ENCODE data around the gene ZNF699.
"Not testable (repeated sequence)": the region's sequence is repeated elsewhere in the genome, so short reads cannot be mapped to it uniquely, and the experiment has no call there.

Gene ZNF699
- 4.2 to 22.7 (median 12.9) reads per million in 18 experiments for total RNA-seq

- peak; percentile 99 for DNase-seq
These were observed at the start of gene ZNF699 for GRCh38 chr19:9309139-9309973. ZNF699 (minus strand) TSS chr19:9309838; CDS start chr19:9305119, 4,719 bp downstream.

- DNase-seq, result no peak
These were observed 45.0 kb upstream of the ZNF699 start for GRCh38 chr19:9354651-9355050.

DNA sequence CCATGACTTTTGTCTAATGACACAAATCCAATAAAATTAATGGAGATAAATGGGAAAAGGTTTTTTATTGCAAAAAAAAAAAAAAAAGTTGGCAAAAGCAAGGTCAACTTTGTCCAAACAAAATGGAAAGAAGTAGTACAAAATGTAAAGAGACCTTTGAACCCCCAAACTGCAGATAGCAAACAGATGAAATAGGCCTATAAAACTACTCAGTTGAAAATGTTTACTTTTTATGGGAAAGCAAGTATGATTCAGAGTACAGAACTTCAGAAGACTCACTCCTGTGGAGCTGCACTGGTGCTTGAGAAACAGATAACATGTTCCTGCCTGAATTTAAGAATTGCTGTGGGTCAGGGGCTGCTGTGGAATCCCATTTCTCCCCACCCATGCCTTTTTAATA lies 43.4 kb upstream of the ZNF699 start:
- DNase-seq, result no peak

DNA sequence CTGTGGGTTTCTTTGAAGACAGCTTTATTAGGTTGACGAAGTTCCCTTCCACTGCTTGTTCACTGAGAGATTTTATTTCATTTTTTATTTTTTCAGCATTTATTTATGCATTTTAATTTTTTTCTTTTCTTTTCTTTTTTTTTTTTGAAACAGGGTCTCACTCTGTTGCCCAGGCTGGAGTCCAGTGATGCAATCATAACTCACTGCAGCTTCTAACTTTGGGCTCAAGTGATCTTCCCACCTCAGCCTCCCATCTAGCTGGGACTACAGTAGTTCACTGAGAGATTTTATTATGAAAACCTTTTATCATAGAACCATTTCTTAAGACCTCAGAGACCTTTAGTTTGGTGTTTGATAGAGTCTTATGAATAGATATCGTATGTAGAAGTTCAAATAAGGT lies 42.9 kb upstream of the ZNF699 start:
- DNase-seq, result no peak

DNA sequence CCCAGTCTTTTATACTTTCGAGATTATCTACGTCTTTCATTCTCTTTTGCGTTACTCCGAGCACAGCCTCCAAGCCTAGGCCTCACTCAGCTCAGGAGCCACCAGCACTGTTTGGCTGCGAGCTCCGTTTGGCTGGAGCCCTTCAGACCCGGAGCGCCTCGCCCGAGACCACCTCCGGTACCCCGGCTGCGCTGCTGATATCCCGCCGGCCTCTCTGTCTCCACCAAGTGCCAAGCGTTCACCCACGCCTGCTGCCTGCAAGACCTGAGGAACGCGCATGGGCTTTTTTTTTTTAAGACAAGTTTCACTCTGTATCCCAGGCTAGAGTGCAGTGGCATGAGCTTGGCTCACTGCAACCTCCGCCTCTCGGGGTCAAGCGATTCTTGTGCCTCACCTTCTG lies 39.0 kb upstream of the ZNF699 start:
- no peak for DNase-seq

DNA sequence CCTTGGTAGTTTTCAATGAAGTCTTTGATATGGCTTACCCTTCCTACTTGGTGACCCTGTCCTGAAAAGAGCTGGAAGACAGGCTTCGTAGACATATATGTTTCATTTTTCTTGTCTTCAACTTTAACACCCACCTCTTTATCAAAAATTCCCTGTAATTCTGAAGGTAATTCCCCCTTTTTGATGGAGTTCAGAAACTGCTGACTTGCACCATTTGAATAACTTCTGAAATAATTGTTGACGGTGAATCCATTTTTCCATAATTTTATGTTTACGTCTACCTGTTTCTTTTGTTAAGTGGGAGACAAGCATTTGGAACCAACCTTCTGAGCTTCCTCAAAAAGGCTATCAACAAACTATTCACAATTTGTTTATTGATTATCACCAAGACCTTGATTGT lies 38.6 kb upstream of the ZNF699 start:
- DNase-seq, result no peak

DNA sequence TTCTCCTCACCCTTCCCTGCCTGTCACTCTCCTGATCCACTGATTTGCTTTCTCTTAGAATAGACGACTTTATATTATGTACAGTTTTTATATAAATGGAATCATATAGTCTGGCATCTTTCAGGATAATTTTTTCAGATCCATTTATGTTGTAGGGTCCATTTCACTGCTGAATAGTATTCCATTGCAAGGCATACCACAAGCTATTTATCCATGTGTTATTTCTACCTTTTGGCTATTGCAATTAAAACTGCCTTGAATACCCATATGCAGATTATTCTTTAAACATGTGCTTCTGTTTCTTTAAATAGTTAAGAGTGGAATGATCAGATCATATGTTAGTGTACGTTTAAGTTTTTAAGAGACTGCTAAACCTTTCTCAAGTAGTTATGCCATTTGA lies 35.4 kb upstream of the ZNF699 start:
- DNase-seq, result no peak

DNA sequence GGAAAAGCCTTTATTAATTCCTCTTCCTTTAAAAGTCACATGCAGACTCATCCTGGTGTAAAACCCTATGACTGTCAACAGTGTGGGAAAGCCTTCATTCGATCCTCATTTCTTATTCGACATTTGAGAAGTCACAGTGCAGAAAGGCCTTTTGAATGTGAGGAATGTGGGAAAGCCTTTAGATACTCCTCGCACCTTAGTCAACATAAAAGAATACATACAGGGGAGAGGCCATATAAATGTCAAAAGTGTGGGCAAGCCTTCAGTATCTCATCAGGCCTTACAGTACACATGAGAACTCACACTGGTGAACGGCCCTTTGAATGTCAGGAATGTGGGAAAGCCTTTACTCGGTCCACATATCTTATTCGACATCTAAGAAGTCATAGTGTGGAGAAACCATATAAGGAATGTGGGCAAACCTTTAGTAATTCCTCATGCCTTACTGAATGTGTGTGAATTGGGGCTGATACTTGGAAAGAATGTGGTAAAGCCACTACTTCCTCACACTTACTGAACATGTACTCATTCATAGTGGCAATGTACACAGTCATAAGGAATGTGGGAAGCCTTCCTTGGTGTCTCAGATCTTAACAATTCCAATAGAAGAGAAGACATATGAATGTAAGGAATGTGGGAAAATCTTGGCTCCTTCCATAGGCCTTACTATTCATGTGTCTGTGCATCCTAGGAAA lies 33.1 kb upstream of the ZNF699 start:
- no peak for DNase-seq

GRCh38 chr19:9329999-9330398 lies 20.4 kb upstream of the ZNF699 start:
- DNase-seq, result no peak

DNA sequence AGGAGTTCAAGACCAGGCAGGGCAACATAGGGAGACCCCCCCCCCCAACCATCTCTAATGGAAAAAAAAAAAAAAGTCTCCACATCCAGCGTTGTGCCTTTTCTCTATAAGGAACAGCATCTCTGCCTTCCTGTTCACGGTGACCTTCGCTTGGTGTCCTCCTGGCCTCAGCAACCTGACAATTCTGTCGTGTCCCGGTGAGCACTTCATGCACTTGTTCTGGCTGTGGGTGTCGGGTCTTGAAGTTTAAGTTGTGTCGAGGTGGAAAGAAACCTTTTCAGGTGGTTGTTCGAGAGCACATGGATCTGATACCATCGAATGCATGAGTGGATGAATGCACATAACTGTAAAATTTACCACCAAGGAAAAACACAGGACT lies 14.9 kb upstream of the ZNF699 start:
- no peak for DNase-seq

- DNase-seq, result peak; percentile 98 to 99
These were observed 14.4 kb upstream of the ZNF699 start, which contains the start of gene ZNF559 for GRCh38 chr19:9323919-9324583. ZNF559 (plus strand) TSS chr19:9324179; CDS start chr19:9338550, 14,371 bp downstream.

DNA sequence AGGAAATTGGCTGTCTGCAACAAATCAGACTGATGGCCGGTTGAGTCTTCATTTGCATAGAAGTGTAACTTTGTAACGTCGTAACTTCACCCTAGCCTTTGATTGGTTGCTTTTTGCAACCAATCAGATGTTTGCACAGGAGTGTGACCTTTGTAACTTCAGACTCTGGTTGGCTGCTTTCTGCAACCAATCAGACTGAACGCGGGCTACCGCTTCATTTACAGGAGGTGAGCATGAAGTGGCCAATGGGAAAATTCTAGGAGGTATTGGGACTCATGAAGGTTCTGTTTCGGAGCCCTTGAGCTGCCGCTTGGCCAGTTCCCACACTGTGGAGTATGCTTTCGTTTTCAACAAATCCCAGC lies 13.9 kb upstream of the ZNF699 start:
- peak; percentile 70 to 81 for DNase-seq

GRCh38 chr19:9322201-9322600 lies 12.6 kb upstream of the ZNF699 start:
- DNase-seq, result not testable (repeated sequence)

- DNase-seq, result not testable (repeated sequence)
These were observed 12.1 kb upstream of the ZNF699 start for GRCh38 chr19:9321756-9322155.

- no peak for DNase-seq
These were observed 11.7 kb upstream of the ZNF699 start for GRCh38 chr19:9321338-9321737.

DNA sequence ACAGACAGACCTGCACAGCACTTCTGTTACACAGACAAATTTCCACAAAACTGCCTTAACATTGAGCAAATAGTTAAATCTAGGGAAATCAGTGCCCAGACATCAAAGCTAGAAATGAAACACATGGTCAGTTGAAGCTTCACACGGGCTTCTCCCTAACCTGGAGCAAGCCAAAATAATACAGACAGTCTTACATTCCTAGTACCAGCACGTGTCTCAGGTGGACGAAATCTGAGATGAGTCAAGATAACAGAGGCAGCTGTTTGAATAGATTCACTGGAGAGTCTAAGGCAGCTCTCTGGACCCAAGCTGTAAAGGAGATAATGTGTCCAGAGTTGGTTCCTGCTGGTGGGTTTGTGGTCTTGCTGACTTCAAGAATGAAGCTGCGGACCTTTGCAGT lies 4.1 kb upstream of the ZNF699 start:
- DNase-seq, result no peak

DNA sequence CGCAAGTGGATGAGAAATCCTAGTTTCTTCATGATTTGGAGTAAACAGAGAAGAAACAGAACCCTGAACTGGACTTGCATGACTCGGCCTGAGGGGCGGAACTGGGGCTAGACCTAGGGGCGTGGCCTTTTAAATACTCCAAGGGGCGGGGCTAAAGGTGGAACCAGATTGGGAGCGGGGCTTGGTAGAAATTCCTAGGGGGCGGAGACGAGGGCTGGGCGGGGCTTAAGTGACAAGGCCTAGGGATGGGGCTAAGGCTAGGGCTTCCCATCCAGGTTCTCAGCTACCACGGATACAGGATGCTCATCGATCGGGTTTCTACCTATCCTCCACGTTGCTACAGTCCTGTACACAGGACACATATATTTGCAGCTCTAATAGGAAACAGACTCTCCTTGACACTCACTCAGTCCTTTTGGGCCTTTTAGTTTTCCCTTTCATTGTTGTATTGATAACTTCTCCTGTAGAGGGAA lies 372 bp upstream of the ZNF699 start:
- peak; percentile 94 to 96 for DNase-seq

DNA sequence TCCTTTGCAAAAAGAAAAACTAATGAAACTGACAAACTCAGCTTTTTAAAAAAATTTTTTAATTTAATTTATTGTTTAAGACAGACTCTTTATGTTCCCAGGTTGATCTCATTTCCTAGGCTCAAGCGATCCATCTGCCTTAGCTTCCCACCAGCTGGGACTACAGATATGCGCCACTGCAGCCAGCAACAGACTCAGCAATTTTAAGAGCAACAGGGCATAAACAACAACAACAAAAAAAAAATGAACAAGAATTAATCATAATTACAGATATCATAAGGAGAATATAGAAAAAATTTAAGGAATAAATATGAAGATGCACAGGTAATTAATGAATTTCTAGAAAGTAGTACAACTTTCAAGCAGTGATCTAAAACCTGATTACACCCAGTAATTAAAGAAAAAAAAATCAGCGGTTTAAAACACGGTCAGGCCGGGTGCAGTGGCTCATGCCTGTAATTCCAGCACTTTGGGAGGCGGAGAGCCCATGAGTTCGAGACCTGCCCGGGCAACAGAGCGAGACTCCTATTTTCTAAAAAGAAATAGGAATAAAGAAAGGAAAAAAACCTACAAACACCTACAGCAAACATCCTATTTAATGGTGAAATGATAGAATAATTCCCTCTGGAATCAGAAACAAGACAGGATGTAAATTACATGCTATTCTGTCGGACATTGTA lies 1.4 kb downstream of the ZNF699 start:
- no peak for DNase-seq

- no peak for DNase-seq
These were observed 3.2 kb downstream of the ZNF699 start for GRCh38 chr19:9306443-9306842.

GRCh38 chr19:9296336-9296735 lies 13.3 kb downstream of the ZNF699 start:
- no peak for DNase-seq

- no peak for DNase-seq
These were observed 14.2 kb downstream of the ZNF699 start for GRCh38 chr19:9295411-9295849.

- no peak for DNase-seq
These were observed 20.3 kb downstream of the ZNF699 start for GRCh38 chr19:9289231-9289884.

Data from inflammatory macrophage (primary cell).